SH-SY5Y (cell line): ENCODE data around the gene SLFN5.

ENCODE experiments used
- GATA2 ChIP-seq: IDR thresholded peaks from 2 replicates; pipeline ENCODE4 v1.6.1; 2011; ENCODE audit warnings: mild to moderate bottlenecking, low read depth, low read length
- GATA3 ChIP-seq: IDR thresholded peaks from 2 replicates; pipeline ENCODE4 v1.6.1; 2011; ENCODE audit warnings: low read depth, mild to moderate bottlenecking, low read length, moderate library complexity

GRCh38 chr17:35242805-35243560, at the start of gene SLFN5:
- no peak for TF ChIP-seq GATA2
- TF ChIP-seq GATA3 = no peak
